SK-N-SH (cell line): ENCODE measurements around the gene CNTN4. TPM values are rescaled to one million over a fixed set of nuclear protein-coding genes. Genes with fewer than 3 reads are reported as not detected.

ENCODE experiments used
- CTCF ChIA-PET: fragments of 300-600, 350-600 bp; formaldehyde crosslinking; extraction: SDS; loops from one replicate; lab custom pipeline; 2021; lab: Yijun Ruan, JAX
- POLR2A ChIA-PET: fragments of 350-600 bp; sonication (Branson Sonifier 250); formaldehyde crosslinking; extraction: SDS; loops from one replicate; lab custom pipeline; 2020; ENCODE audit warnings: antibody characterized with exemption, inconsistent platforms; lab: Yijun Ruan, JAX
- DNase-seq: peaks from one replicate; pipeline ENCODE4 v3.0.0; 2012
- H2AFZ ChIP-seq: fragments of 200-600 bp; sonication (generic); 2 replicates; pipeline ENCODE4 v1.8.1; 2016; ENCODE audit warnings: antibody characterized with exemption, mild to moderate bottlenecking, low read depth
- H3F3A ChIP-seq: fragments of 200-600 bp; sonication (generic); replicated peaks from 2 replicates; pipeline ENCODE3; 2016; ENCODE audit warnings: antibody characterized with exemption, mild to moderate bottlenecking; ENCODE audit not compliant: insufficient read depth
- H3K27ac ChIP-seq, 2 experiments: fragments of 200-500 bp in 1 of 2; fragments of 200-600 bp in 1 of 2; sonication (Bioruptor generic) in 1 of 2; sonication (generic), shearing (Covaris generic) in 1 of 2; 2 replicates each; pipeline versions ENCODE4 v1.5.1 to v1.6.1; 2014 to 2016; ENCODE audit warnings: low read depth in 2 of 2, inconsistent platforms in 1 of 2, low read length in 1 of 2, mild to moderate bottlenecking in 1 of 2, mixed read lengths in 1 of 2
- H3K27me3 ChIP-seq: fragments of 200-600 bp; sonication (generic), shearing (Covaris generic); 2 replicates; pipeline ENCODE4 v1.6.1; 2016; ENCODE audit warnings: mixed run types; ENCODE audit not compliant: insufficient read depth
- H3K36me3 ChIP-seq, 2 experiments: fragments of 200-500 bp in 1 of 2; fragments of 200-600 bp in 1 of 2; sonication (Bioruptor generic) in 1 of 2; sonication (generic) in 1 of 2; replicated peaks in 1 of 2; 2 replicates each; pipeline versions ENCODE3 to v1.5.1; 2014 to 2016; ENCODE audit warnings: low read length in 1 of 2, mild to moderate bottlenecking in 1 of 2; ENCODE audit not compliant: insufficient read depth in 2 of 2, control insufficient read depth in 1 of 2
- H3K4me1 ChIP-seq, 2 experiments: fragments of 200-500 bp in 1 of 2; fragments of 200-600 bp in 1 of 2; sonication (Bioruptor generic) in 1 of 2; sonication (generic), shearing (Covaris generic) in 1 of 2; 2 replicates each; pipeline versions ENCODE4 v1.5.1 to v1.6.1; 2014 to 2016; ENCODE audit warnings: low read depth in 1 of 2, low read length in 1 of 2, mixed run types in 1 of 2; ENCODE audit not compliant: insufficient read depth in 2 of 2, control insufficient read depth in 1 of 2
- H3K4me2 ChIP-seq: fragments of 200-600 bp; sonication (generic), shearing (Covaris generic); 2 replicates; pipeline ENCODE4 v1.6.1; 2017; ENCODE audit warnings: mixed run types
- H3K4me3 ChIP-seq, 2 experiments: fragments of 200-500 bp in 1 of 2; fragments of 200-600 bp in 1 of 2; sonication (Bioruptor generic) in 1 of 2; sonication (generic), shearing (Covaris generic) in 1 of 2; 2 replicates each; pipeline versions ENCODE4 v1.5.1 to v1.8.1; 2014 to 2016; ENCODE audit warnings: low read depth in 2 of 2, inconsistent platforms in 1 of 2, low read length in 1 of 2, mild to moderate bottlenecking in 1 of 2, mixed read lengths in 1 of 2, moderate library complexity in 1 of 2
- H3K79me2 ChIP-seq: fragments of 200-600 bp; sonication (generic); 2 replicates; pipeline ENCODE4 v1.8.1; 2017; ENCODE audit warnings: mild to moderate bottlenecking; ENCODE audit not compliant: insufficient read depth
- H3K9ac ChIP-seq: fragments of 200-600 bp; sonication (generic); 2 replicates; pipeline ENCODE4 v1.6.1; 2017; ENCODE audit warnings: mixed run types
- H3K9me2 ChIP-seq: fragments of 200-600 bp; sonication (generic); 2 replicates; pipeline ENCODE4 v1.6.1; 2017; ENCODE audit warnings: mixed run types
- H3K9me3 ChIP-seq: fragments of 200-600 bp; sonication (generic); 2 replicates; pipeline ENCODE4 v1.6.1; 2017; ENCODE audit warnings: mixed run types, mild to moderate bottlenecking, moderate library complexity
- H4K20me1 ChIP-seq: fragments of 200-600 bp; sonication (generic); 2 replicates; pipeline ENCODE4 v1.6.1; 2017; ENCODE audit warnings: mild to moderate bottlenecking, mixed run types; ENCODE audit not compliant: insufficient read depth
- ELF1 ChIP-seq: IDR thresholded peaks from 2 replicates; pipeline ENCODE4 v1.4.0; 2012
- EZH2phosphoT487 ChIP-seq: fragments of 200-600 bp; sonication (generic); IDR thresholded peaks from 2 replicates; pipeline ENCODE4 v1.6.1; 2017; ENCODE audit warnings: low read depth, mixed run types, mild to moderate bottlenecking, antibody characterized with exemption, moderate library complexity, borderline replicate concordance
- GABPA ChIP-seq: IDR thresholded peaks from 2 replicates; pipeline ENCODE4 v1.4.0; 2012; ENCODE audit warnings: low read depth, mild to moderate bottlenecking
- GATA2 ChIP-seq: sonication (generic); formaldehyde crosslinking; IDR thresholded peaks from 2 replicates; pipeline ENCODE4 v1.5.0; 2020; ENCODE audit warnings: mild to moderate bottlenecking, missing genetic modification reagents
- MEF2A ChIP-seq: IDR thresholded peaks from 2 replicates; pipeline ENCODE4 v1.4.0; 2012; ENCODE audit warnings: low read depth, borderline replicate concordance
- NRF1 ChIP-seq: IDR thresholded peaks from 2 replicates; pipeline ENCODE4 v1.6.1; 2012; ENCODE audit warnings: low read depth, mild to moderate bottlenecking, low read length
- RAD21 ChIP-seq: IDR thresholded peaks from 2 replicates; pipeline ENCODE4 v1.6.1; 2012; ENCODE audit warnings: mild to moderate bottlenecking, low read length
- RFX5 ChIP-seq: IDR thresholded peaks from 2 replicates; pipeline ENCODE4 v1.6.1; 2012; ENCODE audit warnings: mild to moderate bottlenecking, improper control_type of control experiment, low read length
- SMC3 ChIP-seq: IDR thresholded peaks from 2 replicates; pipeline ENCODE4 v1.6.1; 2012; ENCODE audit warnings: low read depth, low read length, improper control_type of control experiment
- TAF1 ChIP-seq: IDR thresholded peaks from 2 replicates; pipeline ENCODE4 v1.6.1; 2012; ENCODE audit warnings: low read depth, mild to moderate bottlenecking, low read length, moderate library complexity, borderline replicate concordance
- YY1 ChIP-seq: IDR thresholded peaks from 2 replicates; pipeline ENCODE4 v1.4.0; 2012; ENCODE audit warnings: low read depth, mild to moderate bottlenecking
- WGBS: methylation state at CpG from one replicate; pipeline ENCODE4 v1.1.6; 2017; ENCODE audit warnings: low lambda C conversion rate; 5-methylcytosine and 5-hydroxymethylcytosine counted together
- polyA plus RNA-seq, 3 experiments: library from polyadenylated mRNA; depleted of rRNA; stranded (reverse); fragments of >200 nt; gene quantifications; 2 replicates each; pipeline ENCODE4 v1.2.3, GENCODE V29; 2012
- TF ChIP-seq, protein P1 (sequence below): fragments of 150-350 bp; IDR thresholded peaks from 2 replicates; pipeline ENCODE4 v1.6.1; 2016; ENCODE audit warnings: mild to moderate bottlenecking, low read depth, low read length
- TF ChIP-seq, protein P2 (sequence below): IDR thresholded peaks from 2 replicates; pipeline ENCODE4; 2012
- TF ChIP-seq, protein P3 (sequence below): IDR thresholded peaks from 2 replicates; pipeline ENCODE4 v1.4.0; 2012; ENCODE audit warnings: low read depth

Gene CNTN4
- polyA plus RNA-seq, 1 of the 3 experiments (the other 2 are of a cell fraction): 0.12 TPM

DNA sequence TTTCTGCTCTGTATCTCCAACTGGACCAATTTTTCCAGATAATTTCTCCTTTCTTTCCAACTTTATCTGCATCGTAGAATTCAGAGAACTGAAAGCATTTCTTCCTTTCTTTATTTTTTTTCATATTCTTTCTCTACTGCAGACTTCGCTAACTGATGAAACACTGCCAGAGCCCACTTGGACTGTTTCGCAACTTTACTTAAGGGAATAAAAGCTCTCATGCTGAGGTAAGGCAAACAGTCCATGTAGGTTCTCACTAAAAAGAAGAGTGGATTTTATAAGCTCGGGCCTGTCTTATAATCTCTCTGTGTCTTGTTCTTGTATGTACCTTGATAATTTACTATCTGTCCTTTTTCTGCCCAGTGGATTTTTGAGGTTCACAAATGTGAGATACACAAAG is 163.5 kb downstream of the CNTN4 start:
- TF ChIP-seq, protein P1, sequence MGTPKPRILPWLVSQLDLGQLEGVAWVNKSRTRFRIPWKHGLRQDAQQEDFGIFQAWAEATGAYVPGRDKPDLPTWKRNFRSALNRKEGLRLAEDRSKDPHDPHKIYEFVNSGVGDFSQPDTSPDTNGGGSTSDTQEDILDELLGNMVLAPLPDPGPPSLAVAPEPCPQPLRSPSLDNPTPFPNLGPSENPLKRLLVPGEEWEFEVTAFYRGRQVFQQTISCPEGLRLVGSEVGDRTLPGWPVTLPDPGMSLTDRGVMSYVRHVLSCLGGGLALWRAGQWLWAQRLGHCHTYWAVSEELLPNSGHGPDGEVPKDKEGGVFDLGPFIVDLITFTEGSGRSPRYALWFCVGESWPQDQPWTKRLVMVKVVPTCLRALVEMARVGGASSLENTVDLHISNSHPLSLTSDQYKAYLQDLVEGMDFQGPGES: no peak
- TF ChIP-seq TAF1: no peak
- no peak for TF ChIP-seq MEF2A
- no peak for TF ChIP-seq GATA2 (CRISPR knock-in tag)
- TF ChIP-seq EZH2phosphoT487: no peak
- Histone ChIP-seq H3K4me1 (no peaks in the 10 kb centered on the region), H3K4me3 (no peak overlapping the region), H3K9me3 (no peaks in the 10 kb centered on the region), H3K9me2 (no peaks in the 10 kb centered on the region), H4K20me1 (no peaks in the 10 kb centered on the region), H3K27me3 (no peaks in the 10 kb centered on the region), H3K9ac (no peak overlapping the region), H3K4me2 (no peak overlapping the region), H3K79me2 (no peaks in the 10 kb centered on the region), H2AFZ (no peak overlapping the region), H3F3A (no peaks in the 10 kb centered on the region), H3K36me3 (no peaks in the 10 kb centered on the region), H3K27ac (no peak overlapping the region)
- 27% methylated on average over 4 of the region's 4 CpGs for WGBS
- ChIA-PET CTCF (no interaction called here), POLR2A (no interaction called here)
- DNase-seq: no peak

DNA sequence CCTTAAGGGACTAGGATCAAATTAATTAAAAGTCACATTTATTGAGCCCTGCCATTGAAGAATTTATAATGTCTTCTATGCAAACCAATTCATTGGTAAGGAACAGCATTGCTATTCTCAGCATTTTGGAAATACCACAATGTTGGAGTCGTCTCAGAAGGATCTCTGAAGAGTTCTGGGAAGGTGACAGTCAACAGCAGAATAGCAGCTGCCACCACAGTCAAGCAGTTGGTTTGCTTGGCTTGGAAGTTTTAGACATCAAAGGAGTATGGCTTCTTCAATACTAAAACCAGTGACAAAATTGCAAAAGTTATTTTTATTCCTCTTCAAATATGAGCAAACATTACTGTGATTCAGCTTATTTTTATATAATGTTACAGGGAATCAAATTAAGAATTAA is 167.9 kb downstream of the CNTN4 start:
- H4K20me1 ChIP-seq: no peaks in the 10 kb centered on the region
- H3K4me2 ChIP-seq: no peak overlapping the region
- POLR2A ChIA-PET: no interaction called here
- CTCF ChIA-PET: no interaction called here
- WGBS: 18% methylated on average over 1 of the region's 1 CpG
- TF ChIP-seq, protein P2, sequence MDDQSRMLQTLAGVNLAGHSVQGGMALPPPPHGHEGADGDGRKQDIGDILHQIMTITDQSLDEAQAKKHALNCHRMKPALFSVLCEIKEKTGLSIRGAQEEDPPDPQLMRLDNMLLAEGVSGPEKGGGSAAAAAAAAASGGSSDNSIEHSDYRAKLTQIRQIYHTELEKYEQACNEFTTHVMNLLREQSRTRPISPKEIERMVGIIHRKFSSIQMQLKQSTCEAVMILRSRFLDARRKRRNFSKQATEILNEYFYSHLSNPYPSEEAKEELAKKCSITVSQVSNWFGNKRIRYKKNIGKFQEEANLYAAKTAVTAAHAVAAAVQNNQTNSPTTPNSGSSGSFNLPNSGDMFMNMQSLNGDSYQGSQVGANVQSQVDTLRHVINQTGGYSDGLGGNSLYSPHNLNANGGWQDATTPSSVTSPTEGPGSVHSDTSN: no peak
- no peak for TF ChIP-seq GABPA
- TF ChIP-seq, protein P3, sequence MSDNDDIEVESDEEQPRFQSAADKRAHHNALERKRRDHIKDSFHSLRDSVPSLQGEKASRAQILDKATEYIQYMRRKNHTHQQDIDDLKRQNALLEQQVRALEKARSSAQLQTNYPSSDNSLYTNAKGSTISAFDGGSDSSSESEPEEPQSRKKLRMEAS: no peak
- no peak for TF ChIP-seq NRF1
- no peak for TF ChIP-seq MEF2A
- no peak overlapping the region for H3K9ac ChIP-seq
- H3K79me2 ChIP-seq: no peaks in the 10 kb centered on the region
- no peaks in the 10 kb centered on the region for H3K27me3 ChIP-seq
- no peaks in the 10 kb centered on the region for H3F3A ChIP-seq
- no peaks in the 10 kb centered on the region for H3K36me3 ChIP-seq
- H3K4me3 ChIP-seq: no peak overlapping the region
- H3K27ac ChIP-seq: no peak overlapping the region
- no peak for DNase-seq
- no peaks in the 10 kb centered on the region for H3K9me2 ChIP-seq
- no peak overlapping the region for H2AFZ ChIP-seq
- H3K4me1 ChIP-seq: no peaks in the 10 kb centered on the region
- H3K9me3 ChIP-seq: no peaks in the 10 kb centered on the region

DNA sequence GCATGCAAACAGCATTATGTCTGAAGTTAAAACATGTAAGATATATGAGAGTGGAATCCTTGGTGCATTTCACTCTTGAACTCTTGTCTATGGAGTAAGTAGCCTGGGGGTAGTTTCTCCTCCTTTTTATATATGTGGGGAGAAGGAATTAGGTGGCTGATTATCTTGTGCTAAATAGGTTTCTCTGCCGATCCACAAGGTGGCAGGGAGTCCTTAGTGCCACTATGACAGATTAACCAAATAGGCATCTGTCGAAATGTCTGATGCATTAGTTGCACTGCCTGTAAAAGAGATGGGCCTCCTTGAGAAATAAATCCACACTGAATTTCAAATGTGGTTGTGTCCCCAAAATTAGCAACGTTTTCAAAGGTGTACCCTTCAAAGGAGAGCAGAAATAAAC is 170.1 kb downstream of the CNTN4 start:
- H3K27me3 ChIP-seq: no peaks in the 10 kb centered on the region
- no peaks in the 10 kb centered on the region for H3K36me3 ChIP-seq
- no peak overlapping the region for H3K4me2 ChIP-seq
- H4K20me1 ChIP-seq: no peaks in the 10 kb centered on the region
- DNase-seq: peak; percentile 0
- ChIA-PET POLR2A (no interaction called here), CTCF (no interaction called here)
- TF ChIP-seq RFX5: no peak
- TF ChIP-seq SMC3: peak; percentile 15; the same call in 1 of the 2 replicates
- TF ChIP-seq ELF1: no peak
- TF ChIP-seq YY1: no peak
- TF ChIP-seq RAD21: peak; percentile 50
- TF ChIP-seq, all 33 proteins: peak for 2
- no peaks in the 10 kb centered on the region for H3K9me2 ChIP-seq
- H3K9ac ChIP-seq: no peak overlapping the region
- no peaks in the 10 kb centered on the region for H3K79me2 ChIP-seq
- 31% methylated on average over 3 of the region's 3 CpGs for WGBS
- H3K4me1 ChIP-seq: no peaks in the 10 kb centered on the region
- no peak overlapping the region for H3K27ac ChIP-seq
- H3K4me3 ChIP-seq: no peak overlapping the region
- H2AFZ ChIP-seq: no peak overlapping the region
- H3K9me3 ChIP-seq: no peaks in the 10 kb centered on the region
- H3F3A ChIP-seq: no peaks in the 10 kb centered on the region
